A673 (cell line): Measurements from ENCODE around the gene GNLY. TPM values are rescaled to one million over a fixed set of nuclear protein-coding genes. Genes with fewer than 3 reads are reported as not detected.

Experiments
- BruUV-seq: library from RNA; stranded (reverse); fragments of 400-500 nt; replicated peaks from 2 replicates; lab custom pipeline; 2021; lab: Mats Ljungman, UMichigan
- CTCF ChIA-PET: fragments of 300-600 bp; sonication (Branson Sonifier 250); formaldehyde crosslinking; loops from one replicate; lab custom pipeline; 2022; ENCODE audit warnings: antibody characterized with exemption; lab: Charles Lee
- POLR2A ChIA-PET: fragments of 300-600 bp; sonication (Branson Sonifier 250); formaldehyde crosslinking; loops from one replicate; lab custom pipeline; 2022; ENCODE audit warnings: antibody characterized with exemption; ENCODE audit not compliant: low non-redundant PET; lab: Charles Lee
- DNase-seq: peaks from one replicate; pipeline ENCODE4 v3.0.0-alpha.2; 2015; ENCODE audit warnings: low spot score
- H3K27ac ChIP-seq: fragments of 200-600 bp; sonication (generic); 2 replicates; pipeline ENCODE4 v1.5.1; 2016; ENCODE audit warnings: mixed run types, low read depth, mild to moderate bottlenecking, mixed read lengths, antibody characterized with exemption, low read length; ENCODE audit not compliant: poor library complexity, severe bottlenecking
- H3K27me3 ChIP-seq: fragments of 200-600 bp; sonication (generic); replicated peaks from 2 replicates; pipeline ENCODE4 v1.6.1; 2017; ENCODE audit warnings: mixed run types, low read depth, mild to moderate bottlenecking, mixed read lengths, antibody characterized with exemption, low read length; ENCODE audit not compliant: insufficient read depth, poor library complexity
- H3K36me3 ChIP-seq: fragments of 200-600 bp; sonication (generic); 2 replicates; pipeline ENCODE4 v1.6.1; 2016; ENCODE audit warnings: mixed run types, mild to moderate bottlenecking, mixed read lengths, antibody characterized with exemption, low read length; ENCODE audit not compliant: insufficient read depth, poor library complexity, severe bottlenecking
- H3K4me1 ChIP-seq: fragments of 200-600 bp; sonication (generic); 2 replicates; pipeline ENCODE4 v1.6.1; 2017; ENCODE audit warnings: mixed run types, mild to moderate bottlenecking, mixed read lengths, antibody characterized with exemption, low read length; ENCODE audit not compliant: insufficient read depth, poor library complexity, severe bottlenecking
- H3K4me3 ChIP-seq: fragments of 200-600 bp; sonication (generic); 2 replicates; pipeline ENCODE4 v1.5.1; 2016; ENCODE audit warnings: low read depth, mixed run types, mild to moderate bottlenecking, mixed read lengths, low read length; ENCODE audit not compliant: poor library complexity, severe bottlenecking
- H3K9me3 ChIP-seq: fragments of 200-600 bp; sonication (generic); 2 replicates; pipeline ENCODE4 v1.6.1; 2016; ENCODE audit warnings: mixed run types, low read depth, mild to moderate bottlenecking, mixed read lengths, antibody characterized with exemption, low read length; ENCODE audit not compliant: poor library complexity, severe bottlenecking
- EZH2 ChIP-seq: fragments of 200-600 bp; sonication (generic); IDR thresholded peaks from 2 replicates; pipeline ENCODE4 v1.6.1; 2017; ENCODE audit warnings: borderline replicate concordance, low read depth, mild to moderate bottlenecking, mixed read lengths, antibody characterized with exemption, low read length; ENCODE audit not compliant: poor library complexity, severe bottlenecking
- intact Hi-C: fragments of 100-400 bp; cut with micrococcal nuclease; formaldehyde crosslinking; loops from one replicate; pipeline ENCODE4 v1.10.0; 2022; ENCODE audit not compliant: unreplicated experiment
- total RNA-seq: library from RNA; stranded (reverse); gene quantifications from 2 replicates; pipeline ENCODE4 v1.2.3, GENCODE V29; 2021
- TF ChIP-seq, protein P1 (sequence below): fragments of 300-800, 200-600 bp; sonication (generic); conservative IDR thresholded peaks from 2 replicates; pipeline ENCODE4 v1.5.1; 2017; ENCODE audit warnings: low read depth, mild to moderate bottlenecking, antibody characterized with exemption, low read length, moderate library complexity, mixed read lengths

Gene GNLY
- total RNA-seq, 1 experiment from 2014 or later: not detected

- intact Hi-C loops: no loop called here
- ChIA-PET CTCF (no interaction called here), POLR2A (no interaction called here)
- no peak for TF ChIP-seq EZH2
- TF ChIP-seq, protein P1, sequence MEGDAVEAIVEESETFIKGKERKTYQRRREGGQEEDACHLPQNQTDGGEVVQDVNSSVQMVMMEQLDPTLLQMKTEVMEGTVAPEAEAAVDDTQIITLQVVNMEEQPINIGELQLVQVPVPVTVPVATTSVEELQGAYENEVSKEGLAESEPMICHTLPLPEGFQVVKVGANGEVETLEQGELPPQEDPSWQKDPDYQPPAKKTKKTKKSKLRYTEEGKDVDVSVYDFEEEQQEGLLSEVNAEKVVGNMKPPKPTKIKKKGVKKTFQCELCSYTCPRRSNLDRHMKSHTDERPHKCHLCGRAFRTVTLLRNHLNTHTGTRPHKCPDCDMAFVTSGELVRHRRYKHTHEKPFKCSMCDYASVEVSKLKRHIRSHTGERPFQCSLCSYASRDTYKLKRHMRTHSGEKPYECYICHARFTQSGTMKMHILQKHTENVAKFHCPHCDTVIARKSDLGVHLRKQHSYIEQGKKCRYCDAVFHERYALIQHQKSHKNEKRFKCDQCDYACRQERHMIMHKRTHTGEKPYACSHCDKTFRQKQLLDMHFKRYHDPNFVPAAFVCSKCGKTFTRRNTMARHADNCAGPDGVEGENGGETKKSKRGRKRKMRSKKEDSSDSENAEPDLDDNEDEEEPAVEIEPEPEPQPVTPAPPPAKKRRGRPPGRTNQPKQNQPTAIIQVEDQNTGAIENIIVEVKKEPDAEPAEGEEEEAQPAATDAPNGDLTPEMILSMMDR: no peak
- Histone ChIP-seq H3K27ac (no peak overlapping the region), H3K36me3 (no peaks in the 10 kb centered on the region), H3K4me3 (no peak overlapping the region), H3K27me3 (no peaks in the 10 kb centered on the region), H3K4me1 (peaks cover under 1% of the 10 kb centered on the region), H3K9me3 (no peaks in the 10 kb centered on the region)
- no TSS peak for BruUV-seq
- DNase-seq: no peak
Observed at GRCh38 chr2:85736456-85737355, 42.5 kb downstream of the GNLY start.

- no TSS peak for BruUV-seq
- intact Hi-C loops: no loop called here
- TF ChIP-seq, protein P1: no peak
- TF ChIP-seq EZH2: no peak
- Histone ChIP-seq H3K9me3 (no peaks in the 10 kb centered on the region), H3K27ac (no peak overlapping the region), H3K27me3 (no peaks in the 10 kb centered on the region), H3K36me3 (no peaks in the 10 kb centered on the region), H3K4me3 (no peak overlapping the region), H3K4me1 (peaks cover 8% of the 10 kb centered on the region)
- DNase-seq: no peak
- CTCF ChIA-PET: no interaction called here
- POLR2A ChIA-PET: no interaction called here
Observed at GRCh38 chr2:85737481-85737880, 43.3 kb downstream of the GNLY start.

- no peak for DNase-seq
- TF ChIP-seq EZH2: no peak
- TF ChIP-seq, protein P1: no peak
- BruUV-seq: no TSS peak
- peaks cover 12% of the 10 kb centered on the region for H3K4me1 ChIP-seq
- H3K27me3 ChIP-seq: no peaks in the 10 kb centered on the region
- no peaks in the 10 kb centered on the region for H3K36me3 ChIP-seq
- H3K27ac ChIP-seq: no peak overlapping the region
- CTCF ChIA-PET: no interaction called here
- H3K9me3 ChIP-seq: no peaks in the 10 kb centered on the region
- POLR2A ChIA-PET: no interaction called here
- H3K4me3 ChIP-seq: no peak overlapping the region
- intact Hi-C loops: no loop called here
Observed at GRCh38 chr2:85737961-85738360, 43.8 kb downstream of the GNLY start.
